CD4-positive, alpha-beta T cell treated with Interleukin-4 for 1 hour (primary cell): ENCODE measurements around the gene FER1L5.
"Not testable (repeated sequence)": the region's sequence is repeated elsewhere in the genome, so short reads cannot be mapped to it uniquely, and the experiment has no call there.

ENCODE experiments used
- DNase-seq, 2 donors: peaks; one replicate each; pipeline ENCODE4 v3.0.0-alpha.2; 2020 to 2022

The FER1L5 gene

GRCh38 chr2:96636551-96637171 lies 5.9 kb upstream of the FER1L5 start:
- DNase-seq, result no peak

- DNase-seq, result peak; percentile 86 to 90
Observed at GRCh38 chr2:96637385-96638143, 5.0 kb upstream of the FER1L5 start.

- DNase-seq, result peak; percentile 89 to 93
Observed at GRCh38 chr2:96638144-96639121, 4.1 kb upstream of the FER1L5 start, which contains the start of gene KANSL3. KANSL3 (minus strand) TSS chr2:96638312; CDS start chr2:96637135, 1,177 bp downstream.

GRCh38 chr2:96647681-96648080 lies 5.1 kb downstream of the FER1L5 start:
- DNase-seq, result no peak

- DNase-seq, result no peak
Observed at GRCh38 chr2:96648306-96648930, 5.9 kb downstream of the FER1L5 start.

- DNase-seq, result no peak
Observed at GRCh38 chr2:96649342-96649741, 6.8 kb downstream of the FER1L5 start.

- no peak for DNase-seq
Observed at GRCh38 chr2:96651793-96652192, 9.2 kb downstream of the FER1L5 start.

- DNase-seq, result not testable (repeated sequence)
Observed at GRCh38 chr2:96654791-96655190, 12.2 kb downstream of the FER1L5 start.

- peak in 1 of 2 donors; percentile 16 for DNase-seq
Observed at GRCh38 chr2:96655526-96655925, 13.0 kb downstream of the FER1L5 start.

- no peak for DNase-seq
Observed at GRCh38 chr2:96656540-96656939, 14.0 kb downstream of the FER1L5 start.

GRCh38 chr2:96661324-96661723 lies 18.8 kb downstream of the FER1L5 start:
- no peak for DNase-seq

GRCh38 chr2:96662360-96662759 lies 19.8 kb downstream of the FER1L5 start:
- no peak for DNase-seq

GRCh38 chr2:96663177-96663576 lies 20.6 kb downstream of the FER1L5 start:
- no peak for DNase-seq

- DNase-seq, result no peak
Observed at GRCh38 chr2:96663829-96664228, 21.3 kb downstream of the FER1L5 start.

GRCh38 chr2:96664366-96664925 lies 21.9 kb downstream of the FER1L5 start:
- no peak for DNase-seq

- DNase-seq, result peak in 1 of 2 donors; percentile 49
Observed at GRCh38 chr2:96665083-96665569, 22.6 kb downstream of the FER1L5 start.

GRCh38 chr2:96665717-96666116 lies 23.2 kb downstream of the FER1L5 start:
- DNase-seq, result not testable (repeated sequence)

GRCh38 chr2:96668771-96669170 lies 26.2 kb downstream of the FER1L5 start:
- DNase-seq, result no peak

GRCh38 chr2:96669539-96670215 lies 27.1 kb downstream of the FER1L5 start:
- DNase-seq, result no peak

- DNase-seq, result no peak
Observed at GRCh38 chr2:96679848-96680247, 37.3 kb downstream of the FER1L5 start.

- no peak for DNase-seq
Observed at GRCh38 chr2:96680561-96681141, 38.1 kb downstream of the FER1L5 start.
